ENCODE measurements around the gene CCDC146.

GRCh38 chr7:77284005-77284404 is 161.6 kb downstream of the CCDC146 start:
- TF ChIP-seq POLR2AphosphoS5 (IDR thresholded peaks at IDR 0.05; ENCODE audit: low read depth, low read length) (no peak), CTCF (IDR thresholded peaks at IDR 0.05) (no peak), EZH2phosphoT487 (IDR thresholded peaks at IDR 0.05; ENCODE audit: borderline replicate concordance, low read depth) (no peak), SMC3 (IDR thresholded peaks at IDR 0.05; ENCODE audit: low read depth, low read length) (no peak), REST (IDR thresholded peaks at IDR 0.05; ENCODE audit: low read depth, low read length) (no peak), RFX5 (IDR thresholded peaks at IDR 0.05; ENCODE audit: low read length) (no peak), MXI1 (IDR thresholded peaks at IDR 0.05; ENCODE audit: low read depth, low read length) (no peak), TAF1 (IDR thresholded peaks at IDR 0.05; ENCODE audit: borderline replicate concordance, low read depth, low read length) (no peak), CHD2 (IDR thresholded peaks at IDR 0.05; ENCODE audit: low read length, partially characterized antibody) (no peak), TEAD4 (IDR thresholded peaks at IDR 0.05; ENCODE audit: borderline replicate concordance, insufficient read depth) (no peak), YY1 (IDR thresholded peaks at IDR 0.05; ENCODE audit: low read depth) (no peak), FOXM1 (IDR thresholded peaks at IDR 0.05; ENCODE audit: low read depth) (no peak), FOSL2 (IDR thresholded peaks at IDR 0.05; ENCODE audit: borderline replicate concordance, low read depth) (no peak)
- TF ChIP-seq, protein P1, sequence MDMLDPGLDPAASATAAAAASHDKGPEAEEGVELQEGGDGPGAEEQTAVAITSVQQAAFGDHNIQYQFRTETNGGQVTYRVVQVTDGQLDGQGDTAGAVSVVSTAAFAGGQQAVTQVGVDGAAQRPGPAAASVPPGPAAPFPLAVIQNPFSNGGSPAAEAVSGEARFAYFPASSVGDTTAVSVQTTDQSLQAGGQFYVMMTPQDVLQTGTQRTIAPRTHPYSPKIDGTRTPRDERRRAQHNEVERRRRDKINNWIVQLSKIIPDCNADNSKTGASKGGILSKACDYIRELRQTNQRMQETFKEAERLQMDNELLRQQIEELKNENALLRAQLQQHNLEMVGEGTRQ (IDR thresholded peaks at IDR 0.05; ENCODE audit: borderline replicate concordance, low read depth, low read length): no peak
